Loucy (cell line): ENCODE data around the gene FAM53A.
"Not testable (repeated sequence)": the region's sequence is repeated elsewhere in the genome, so short reads cannot be mapped to it uniquely, and the experiment has no call there.

Source experiments
- H2AFZ ChIP-seq: fragments of 200-600 bp; sonication (generic); 2 replicates; pipeline ENCODE4 v1.6.0; 2016; ENCODE audit warnings: antibody characterized with exemption, mild to moderate bottlenecking, low read length, moderate library complexity
- H3F3A ChIP-seq: fragments of 200-600 bp; 2 replicates; pipeline ENCODE4 v1.6.0; 2016; ENCODE audit warnings: antibody characterized with exemption, low read depth, mild to moderate bottlenecking
- H3K27me3 ChIP-seq: fragments of 200-600 bp; sonication (generic); 2 replicates; pipeline ENCODE4 v1.6.1; 2014; ENCODE audit warnings: low read length, mild to moderate bottlenecking; ENCODE audit not compliant: insufficient read depth, poor library complexity, severe bottlenecking
- H3K36me3 ChIP-seq: fragments of 200-600 bp; sonication (generic); 2 replicates; pipeline ENCODE4 v1.6.1; 2016; ENCODE audit warnings: low read length; ENCODE audit not compliant: insufficient read depth
- H3K4me1 ChIP-seq: fragments of 200-600 bp; sonication (generic); 2 replicates; pipeline ENCODE4 v1.5.1; 2014; ENCODE audit warnings: low read length, mild to moderate bottlenecking; ENCODE audit not compliant: insufficient read depth, poor library complexity, severe bottlenecking
- H3K4me2 ChIP-seq: fragments of 200-600 bp; sonication (generic); 2 replicates; pipeline ENCODE4 v1.6.0; 2014; ENCODE audit warnings: antibody characterized with exemption, low read length, low read depth, mild to moderate bottlenecking; ENCODE audit not compliant: poor library complexity, severe bottlenecking
- H3K4me3 ChIP-seq: fragments of 200-600 bp; sonication (generic); 2 replicates; pipeline ENCODE4 v1.5.1; 2014; ENCODE audit warnings: low read length, mild to moderate bottlenecking, mixed read lengths; ENCODE audit not compliant: poor library complexity, severe bottlenecking
- H3K79me2 ChIP-seq: fragments of 200-600 bp; sonication (generic); 2 replicates; pipeline ENCODE4 v1.6.1; 2014; ENCODE audit warnings: low read length; ENCODE audit not compliant: insufficient read depth
- H3K9ac ChIP-seq: fragments of 200-600 bp; sonication (generic); 2 replicates; pipeline ENCODE4 v1.6.0; 2014; ENCODE audit warnings: mild to moderate bottlenecking, low read depth, low read length, moderate library complexity; ENCODE audit not compliant: poor library complexity, severe bottlenecking
- H3K9me2 ChIP-seq: fragments of 200-600 bp; sonication (generic); replicated peaks from 2 replicates; pipeline ENCODE4 v1.6.1; 2016; ENCODE audit warnings: low read depth, low read length, mixed read lengths
- H3K9me3 ChIP-seq: fragments of 200-600 bp; sonication (generic); 2 replicates; pipeline ENCODE4 v1.6.1; 2014; ENCODE audit warnings: mild to moderate bottlenecking, antibody characterized with exemption, low read length, low read depth; ENCODE audit not compliant: insufficient read depth
- H4K20me1 ChIP-seq: fragments of 200-600 bp; sonication (generic); 2 replicates; pipeline ENCODE4 v1.6.0; 2014; ENCODE audit warnings: antibody characterized with exemption, low read length, mild to moderate bottlenecking; ENCODE audit not compliant: insufficient read depth, poor library complexity, severe bottlenecking
- CTCF ChIP-seq: fragments of 200-600 bp; sonication (generic); conservative IDR thresholded peaks from 2 replicates; pipeline ENCODE4 v1.5.1; 2014; ENCODE audit warnings: mild to moderate bottlenecking, antibody characterized with exemption, low read length
- EZH2phosphoT487 ChIP-seq: fragments of 200-600 bp; IDR thresholded peaks from 2 replicates; pipeline ENCODE4 v1.6.1; 2018; ENCODE audit warnings: antibody characterized with exemption, mild to moderate bottlenecking, moderate library complexity, borderline replicate concordance

FAM53A gene

GRCh38 chr4:1642196-1642951, 41.7 kb downstream of the FAM53A start:
- H3K79me2 ChIP-seq = no peaks in the 10 kb centered on the region
- H3K9me2 ChIP-seq = no peaks in the 10 kb centered on the region
- H3F3A ChIP-seq = no peaks in the 10 kb centered on the region
- no peaks in the 10 kb centered on the region for H3K27me3 ChIP-seq
- no peak overlapping the region for H3K9ac ChIP-seq
- TF ChIP-seq EZH2phosphoT487 = no peak
- TF ChIP-seq CTCF = no peak
- no peak overlapping the region for H3K4me2 ChIP-seq
- no peaks in the 10 kb centered on the region for H3K36me3 ChIP-seq
- H2AFZ ChIP-seq = no peak overlapping the region
- H4K20me1 ChIP-seq = no peaks in the 10 kb centered on the region
- H3K4me3 ChIP-seq = no peak overlapping the region
- H3K4me1 ChIP-seq = no peaks in the 10 kb centered on the region
- no peaks in the 10 kb centered on the region for H3K9me3 ChIP-seq

- Histone ChIP-seq H3K9me2 (no peaks in the 10 kb centered on the region), H2AFZ (no peak overlapping the region), H3K9ac (no peak overlapping the region), H3K4me2 (no peak overlapping the region), H3K36me3 (no peaks in the 10 kb centered on the region), H3K27me3 (no peaks in the 10 kb centered on the region), H4K20me1 (no peaks in the 10 kb centered on the region), H3K9me3 (no peaks in the 10 kb centered on the region), H3K4me3 (no peak overlapping the region), H3F3A (no peaks in the 10 kb centered on the region), H3K79me2 (no peaks in the 10 kb centered on the region), H3K4me1 (no peaks in the 10 kb centered on the region)
- TF ChIP-seq EZH2phosphoT487 (no peak), CTCF (no peak)
Observed at GRCh38 chr4:1641671-1642070, 42.4 kb downstream of the FAM53A start.

GRCh38 chr4:1640716-1641503, 43.2 kb downstream of the FAM53A start:
- not testable (repeated sequence) for H3K9me3 ChIP-seq, H3K4me3 ChIP-seq, H3F3A ChIP-seq, H2AFZ ChIP-seq, H3K9ac ChIP-seq, H3K4me1 ChIP-seq, H3K4me2 ChIP-seq, H3K9me2 ChIP-seq, H4K20me1 ChIP-seq, H3K36me3 ChIP-seq, H3K27me3 ChIP-seq, H3K79me2 ChIP-seq
